GM21367 (cell line): Measurements from ENCODE around the gene GFI1.
"Not testable (repeated sequence)": the region's sequence is repeated elsewhere in the genome, so short reads cannot be mapped to it uniquely, and the experiment has no call there.

Experiments
- ATAC-seq: cut with Tn5 transposase; IDR thresholded peaks from one replicate; pipeline ENCODE4 v1.9.1; 2021; ENCODE audit not compliant: unreplicated experiment

The GFI1 gene

GRCh38 chr1:92486251-92487077, at the start of gene GFI1:
Gene GFI1, minus strand, starts transcription at chr1:92486925. Its CDS starts 3,438 bp downstream, at chr1:92483487.
- ATAC-seq = peak; percentile 31

GRCh38 chr1:92532371-92532770, 45.6 kb upstream of the GFI1 start:
- ATAC-seq = not testable (repeated sequence)

- ATAC-seq = not testable (repeated sequence)
Measured at GRCh38 chr1:92531939-92532338, 45.2 kb upstream of the GFI1 start.

GRCh38 chr1:92527670-92528069, 40.9 kb upstream of the GFI1 start:
- ATAC-seq = no peak

GRCh38 chr1:92524944-92525590, 38.3 kb upstream of the GFI1 start:
- not testable (repeated sequence) for ATAC-seq

GRCh38 chr1:92519043-92519442, 32.3 kb upstream of the GFI1 start:
- no peak for ATAC-seq

- ATAC-seq = no peak
Measured at GRCh38 chr1:92516574-92516973, 29.8 kb upstream of the GFI1 start.

GRCh38 chr1:92515796-92516201, 29.1 kb upstream of the GFI1 start:
- no peak for ATAC-seq

GRCh38 chr1:92511541-92511940, 24.8 kb upstream of the GFI1 start:
- peak; percentile 59 for ATAC-seq

GRCh38 chr1:92509619-92510018, 22.9 kb upstream of the GFI1 start:
- ATAC-seq = no peak

- no peak for ATAC-seq
Measured at GRCh38 chr1:92505015-92505692, 18.4 kb upstream of the GFI1 start.

GRCh38 chr1:92504291-92505014, 17.7 kb upstream of the GFI1 start:
- no peak for ATAC-seq

GRCh38 chr1:92503926-92504285, 17.2 kb upstream of the GFI1 start:
- ATAC-seq = no peak

- ATAC-seq = no peak
Measured at GRCh38 chr1:92503043-92503925, 16.6 kb upstream of the GFI1 start.

GRCh38 chr1:92502247-92502646, 15.5 kb upstream of the GFI1 start:
- ATAC-seq = peak; percentile 53

- no peak for ATAC-seq
Measured at GRCh38 chr1:92500552-92500951, 13.8 kb upstream of the GFI1 start.

GRCh38 chr1:92495392-92496063, 8.8 kb upstream of the GFI1 start:
- ATAC-seq = no peak

GRCh38 chr1:92494485-92495141, 7.9 kb upstream of the GFI1 start:
- ATAC-seq = no peak

- no peak for ATAC-seq
Measured at GRCh38 chr1:92493139-92493538, 6.4 kb upstream of the GFI1 start.
